ENCODE measurements around the gene PLOD1. TPM values are rescaled to one million over a fixed set of nuclear protein-coding genes. Genes with fewer than 3 reads are reported as not detected.

PLOD1 gene
- total and polyA plus RNA-seq, 2 experiments from 2014 or later = 22.4 to 62.9 TPM

DNA sequence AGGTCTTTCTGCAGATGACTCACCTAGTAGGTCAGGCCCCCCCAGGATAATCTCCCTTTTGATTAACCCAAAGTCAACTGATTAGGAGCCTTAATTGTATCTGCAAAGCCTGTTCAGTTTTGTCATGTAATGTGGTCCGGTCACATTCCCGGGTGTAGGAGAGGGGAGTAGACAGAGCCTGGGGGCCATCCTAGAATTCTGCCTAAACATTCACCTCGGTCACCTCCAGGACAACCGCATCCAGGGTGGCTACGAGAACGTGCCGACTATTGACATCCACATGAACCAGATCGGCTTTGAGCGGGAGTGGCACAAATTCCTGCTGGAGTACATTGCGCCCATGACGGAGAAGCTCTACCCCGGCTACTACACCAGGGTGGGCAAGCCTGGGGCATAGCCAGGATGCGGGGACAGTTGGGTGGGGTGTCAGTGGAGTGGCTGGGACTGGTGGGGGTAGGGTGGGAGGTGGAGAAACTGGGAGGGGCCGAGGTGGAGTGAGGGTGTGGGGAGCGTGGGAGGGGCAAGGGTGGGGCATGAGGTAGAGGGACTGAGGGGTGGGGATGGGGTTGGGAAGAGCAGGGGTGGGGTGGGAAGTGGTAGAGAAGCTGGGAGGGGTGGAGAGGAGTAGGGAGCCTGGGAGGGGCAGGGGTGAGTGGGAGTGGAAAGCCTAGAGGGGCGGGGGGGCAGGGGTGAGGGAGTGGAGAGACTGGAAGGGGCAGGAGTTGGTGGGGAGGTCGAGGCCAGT lies 36.1 kb downstream of the PLOD1 start (continued):
- TF ChIP-seq CREB1 (CRISPR knock-in tag; IDR thresholded peaks at IDR 0.05; ENCODE audit: low read depth) (no peak), EZH2phosphoT487 (IDR thresholded peaks at IDR 0.05; ENCODE audit: unreplicated experiment) (no peak), ZNF114 (CRISPR knock-in tag; IDR thresholded peaks at IDR 0.05) (no peak)
- TF ChIP-seq, protein P1, sequence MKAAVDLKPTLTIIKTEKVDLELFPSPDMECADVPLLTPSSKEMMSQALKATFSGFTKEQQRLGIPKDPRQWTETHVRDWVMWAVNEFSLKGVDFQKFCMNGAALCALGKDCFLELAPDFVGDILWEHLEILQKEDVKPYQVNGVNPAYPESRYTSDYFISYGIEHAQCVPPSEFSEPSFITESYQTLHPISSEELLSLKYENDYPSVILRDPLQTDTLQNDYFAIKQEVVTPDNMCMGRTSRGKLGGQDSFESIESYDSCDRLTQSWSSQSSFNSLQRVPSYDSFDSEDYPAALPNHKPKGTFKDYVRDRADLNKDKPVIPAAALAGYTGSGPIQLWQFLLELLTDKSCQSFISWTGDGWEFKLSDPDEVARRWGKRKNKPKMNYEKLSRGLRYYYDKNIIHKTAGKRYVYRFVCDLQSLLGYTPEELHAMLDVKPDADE (IDR thresholded peaks at IDR 0.05) = no peak
- TF ChIP-seq, protein P2, sequence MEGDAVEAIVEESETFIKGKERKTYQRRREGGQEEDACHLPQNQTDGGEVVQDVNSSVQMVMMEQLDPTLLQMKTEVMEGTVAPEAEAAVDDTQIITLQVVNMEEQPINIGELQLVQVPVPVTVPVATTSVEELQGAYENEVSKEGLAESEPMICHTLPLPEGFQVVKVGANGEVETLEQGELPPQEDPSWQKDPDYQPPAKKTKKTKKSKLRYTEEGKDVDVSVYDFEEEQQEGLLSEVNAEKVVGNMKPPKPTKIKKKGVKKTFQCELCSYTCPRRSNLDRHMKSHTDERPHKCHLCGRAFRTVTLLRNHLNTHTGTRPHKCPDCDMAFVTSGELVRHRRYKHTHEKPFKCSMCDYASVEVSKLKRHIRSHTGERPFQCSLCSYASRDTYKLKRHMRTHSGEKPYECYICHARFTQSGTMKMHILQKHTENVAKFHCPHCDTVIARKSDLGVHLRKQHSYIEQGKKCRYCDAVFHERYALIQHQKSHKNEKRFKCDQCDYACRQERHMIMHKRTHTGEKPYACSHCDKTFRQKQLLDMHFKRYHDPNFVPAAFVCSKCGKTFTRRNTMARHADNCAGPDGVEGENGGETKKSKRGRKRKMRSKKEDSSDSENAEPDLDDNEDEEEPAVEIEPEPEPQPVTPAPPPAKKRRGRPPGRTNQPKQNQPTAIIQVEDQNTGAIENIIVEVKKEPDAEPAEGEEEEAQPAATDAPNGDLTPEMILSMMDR (conservative IDR thresholded peaks at IDR 0.05; ENCODE audit: low read depth in 2 of 2) = no peak
- TF ChIP-seq, protein P3, sequence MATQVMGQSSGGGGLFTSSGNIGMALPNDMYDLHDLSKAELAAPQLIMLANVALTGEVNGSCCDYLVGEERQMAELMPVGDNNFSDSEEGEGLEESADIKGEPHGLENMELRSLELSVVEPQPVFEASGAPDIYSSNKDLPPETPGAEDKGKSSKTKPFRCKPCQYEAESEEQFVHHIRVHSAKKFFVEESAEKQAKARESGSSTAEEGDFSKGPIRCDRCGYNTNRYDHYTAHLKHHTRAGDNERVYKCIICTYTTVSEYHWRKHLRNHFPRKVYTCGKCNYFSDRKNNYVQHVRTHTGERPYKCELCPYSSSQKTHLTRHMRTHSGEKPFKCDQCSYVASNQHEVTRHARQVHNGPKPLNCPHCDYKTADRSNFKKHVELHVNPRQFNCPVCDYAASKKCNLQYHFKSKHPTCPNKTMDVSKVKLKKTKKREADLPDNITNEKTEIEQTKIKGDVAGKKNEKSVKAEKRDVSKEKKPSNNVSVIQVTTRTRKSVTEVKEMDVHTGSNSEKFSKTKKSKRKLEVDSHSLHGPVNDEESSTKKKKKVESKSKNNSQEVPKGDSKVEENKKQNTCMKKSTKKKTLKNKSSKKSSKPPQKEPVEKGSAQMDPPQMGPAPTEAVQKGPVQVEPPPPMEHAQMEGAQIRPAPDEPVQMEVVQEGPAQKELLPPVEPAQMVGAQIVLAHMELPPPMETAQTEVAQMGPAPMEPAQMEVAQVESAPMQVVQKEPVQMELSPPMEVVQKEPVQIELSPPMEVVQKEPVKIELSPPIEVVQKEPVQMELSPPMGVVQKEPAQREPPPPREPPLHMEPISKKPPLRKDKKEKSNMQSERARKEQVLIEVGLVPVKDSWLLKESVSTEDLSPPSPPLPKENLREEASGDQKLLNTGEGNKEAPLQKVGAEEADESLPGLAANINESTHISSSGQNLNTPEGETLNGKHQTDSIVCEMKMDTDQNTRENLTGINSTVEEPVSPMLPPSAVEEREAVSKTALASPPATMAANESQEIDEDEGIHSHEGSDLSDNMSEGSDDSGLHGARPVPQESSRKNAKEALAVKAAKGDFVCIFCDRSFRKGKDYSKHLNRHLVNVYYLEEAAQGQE (IDR thresholded peaks at IDR 0.05; ENCODE audit: unreplicated experiment) = no peak

DNA sequence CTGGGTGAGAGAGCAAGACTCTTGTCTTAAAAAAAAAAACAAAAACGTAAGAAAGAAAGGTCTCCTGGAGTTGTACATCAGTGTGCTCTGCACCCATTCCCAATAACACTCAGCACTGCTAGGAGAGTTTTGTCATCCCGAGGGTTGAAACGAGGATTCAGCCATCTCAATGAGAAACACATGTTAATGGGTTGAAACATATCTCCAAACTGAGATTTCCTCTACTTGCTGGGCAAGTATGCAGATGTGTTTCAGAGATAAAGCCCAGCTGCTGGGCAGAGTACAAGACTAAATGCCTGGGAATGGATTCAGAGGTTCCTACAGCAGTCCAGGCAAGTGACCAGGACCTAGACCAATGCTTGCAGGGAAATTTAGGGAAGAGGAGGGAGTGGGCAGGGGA lies 43.1 kb downstream of the PLOD1 start:
- H3K36me3 ChIP-seq (ENCODE audit: insufficient read depth) = 0 out of 2 replicates have a peak, but pooled peaks cover 7% of the 10 kb centered on the region
- no peak for ATAC-seq
- H3K4me1 ChIP-seq (ENCODE audit: insufficient read depth) = peaks cover 13% of the 10 kb centered on the region
- peaks cover 17% of the 10 kb centered on the region for H3F3A ChIP-seq (replicated peaks; ENCODE audit: low read depth)
- H3K27ac ChIP-seq (ENCODE audit: low read depth) = no peak overlapping the region
- Mint-ChIP-seq H3K4me1 (peaks cover 15% of the 10 kb centered on the region), H3K27ac (no peak overlapping the region), H3K27me3 (ENCODE audit: insufficient read depth, low read depth, poor library complexity) (peaks cover 14% of the 10 kb centered on the region), H3K36me3 (ENCODE audit: low read depth) (peaks cover 23% of the 10 kb centered on the region), H3K9me3 (no peaks in the 10 kb centered on the region), H3K4me3 (no peak overlapping the region)
- H3K4me3 ChIP-seq = no peak overlapping the region
- H3K27me3 ChIP-seq (ENCODE audit: insufficient read depth) = no peaks in the 10 kb centered on the region
- H3K79me2 ChIP-seq (replicated peaks; ENCODE audit: insufficient read depth) = peaks cover 21% of the 10 kb centered on the region
- no peak overlapping the region for H2AFZ ChIP-seq
- H3K9me2 ChIP-seq (ENCODE audit: insufficient read depth) = no peaks in the 10 kb centered on the region
- H3K4me2 ChIP-seq = no peak overlapping the region
- DNase-seq (ENCODE audit: low spot score) = no peak
- H4K20me1 ChIP-seq (replicated peaks; ENCODE audit: insufficient read depth) = peaks cover 8% of the 10 kb centered on the region; the same call in 1 of the 2 replicates
- TF ChIP-seq, protein P1 (IDR thresholded peaks at IDR 0.05) = no peak
- TF ChIP-seq, protein P4, sequence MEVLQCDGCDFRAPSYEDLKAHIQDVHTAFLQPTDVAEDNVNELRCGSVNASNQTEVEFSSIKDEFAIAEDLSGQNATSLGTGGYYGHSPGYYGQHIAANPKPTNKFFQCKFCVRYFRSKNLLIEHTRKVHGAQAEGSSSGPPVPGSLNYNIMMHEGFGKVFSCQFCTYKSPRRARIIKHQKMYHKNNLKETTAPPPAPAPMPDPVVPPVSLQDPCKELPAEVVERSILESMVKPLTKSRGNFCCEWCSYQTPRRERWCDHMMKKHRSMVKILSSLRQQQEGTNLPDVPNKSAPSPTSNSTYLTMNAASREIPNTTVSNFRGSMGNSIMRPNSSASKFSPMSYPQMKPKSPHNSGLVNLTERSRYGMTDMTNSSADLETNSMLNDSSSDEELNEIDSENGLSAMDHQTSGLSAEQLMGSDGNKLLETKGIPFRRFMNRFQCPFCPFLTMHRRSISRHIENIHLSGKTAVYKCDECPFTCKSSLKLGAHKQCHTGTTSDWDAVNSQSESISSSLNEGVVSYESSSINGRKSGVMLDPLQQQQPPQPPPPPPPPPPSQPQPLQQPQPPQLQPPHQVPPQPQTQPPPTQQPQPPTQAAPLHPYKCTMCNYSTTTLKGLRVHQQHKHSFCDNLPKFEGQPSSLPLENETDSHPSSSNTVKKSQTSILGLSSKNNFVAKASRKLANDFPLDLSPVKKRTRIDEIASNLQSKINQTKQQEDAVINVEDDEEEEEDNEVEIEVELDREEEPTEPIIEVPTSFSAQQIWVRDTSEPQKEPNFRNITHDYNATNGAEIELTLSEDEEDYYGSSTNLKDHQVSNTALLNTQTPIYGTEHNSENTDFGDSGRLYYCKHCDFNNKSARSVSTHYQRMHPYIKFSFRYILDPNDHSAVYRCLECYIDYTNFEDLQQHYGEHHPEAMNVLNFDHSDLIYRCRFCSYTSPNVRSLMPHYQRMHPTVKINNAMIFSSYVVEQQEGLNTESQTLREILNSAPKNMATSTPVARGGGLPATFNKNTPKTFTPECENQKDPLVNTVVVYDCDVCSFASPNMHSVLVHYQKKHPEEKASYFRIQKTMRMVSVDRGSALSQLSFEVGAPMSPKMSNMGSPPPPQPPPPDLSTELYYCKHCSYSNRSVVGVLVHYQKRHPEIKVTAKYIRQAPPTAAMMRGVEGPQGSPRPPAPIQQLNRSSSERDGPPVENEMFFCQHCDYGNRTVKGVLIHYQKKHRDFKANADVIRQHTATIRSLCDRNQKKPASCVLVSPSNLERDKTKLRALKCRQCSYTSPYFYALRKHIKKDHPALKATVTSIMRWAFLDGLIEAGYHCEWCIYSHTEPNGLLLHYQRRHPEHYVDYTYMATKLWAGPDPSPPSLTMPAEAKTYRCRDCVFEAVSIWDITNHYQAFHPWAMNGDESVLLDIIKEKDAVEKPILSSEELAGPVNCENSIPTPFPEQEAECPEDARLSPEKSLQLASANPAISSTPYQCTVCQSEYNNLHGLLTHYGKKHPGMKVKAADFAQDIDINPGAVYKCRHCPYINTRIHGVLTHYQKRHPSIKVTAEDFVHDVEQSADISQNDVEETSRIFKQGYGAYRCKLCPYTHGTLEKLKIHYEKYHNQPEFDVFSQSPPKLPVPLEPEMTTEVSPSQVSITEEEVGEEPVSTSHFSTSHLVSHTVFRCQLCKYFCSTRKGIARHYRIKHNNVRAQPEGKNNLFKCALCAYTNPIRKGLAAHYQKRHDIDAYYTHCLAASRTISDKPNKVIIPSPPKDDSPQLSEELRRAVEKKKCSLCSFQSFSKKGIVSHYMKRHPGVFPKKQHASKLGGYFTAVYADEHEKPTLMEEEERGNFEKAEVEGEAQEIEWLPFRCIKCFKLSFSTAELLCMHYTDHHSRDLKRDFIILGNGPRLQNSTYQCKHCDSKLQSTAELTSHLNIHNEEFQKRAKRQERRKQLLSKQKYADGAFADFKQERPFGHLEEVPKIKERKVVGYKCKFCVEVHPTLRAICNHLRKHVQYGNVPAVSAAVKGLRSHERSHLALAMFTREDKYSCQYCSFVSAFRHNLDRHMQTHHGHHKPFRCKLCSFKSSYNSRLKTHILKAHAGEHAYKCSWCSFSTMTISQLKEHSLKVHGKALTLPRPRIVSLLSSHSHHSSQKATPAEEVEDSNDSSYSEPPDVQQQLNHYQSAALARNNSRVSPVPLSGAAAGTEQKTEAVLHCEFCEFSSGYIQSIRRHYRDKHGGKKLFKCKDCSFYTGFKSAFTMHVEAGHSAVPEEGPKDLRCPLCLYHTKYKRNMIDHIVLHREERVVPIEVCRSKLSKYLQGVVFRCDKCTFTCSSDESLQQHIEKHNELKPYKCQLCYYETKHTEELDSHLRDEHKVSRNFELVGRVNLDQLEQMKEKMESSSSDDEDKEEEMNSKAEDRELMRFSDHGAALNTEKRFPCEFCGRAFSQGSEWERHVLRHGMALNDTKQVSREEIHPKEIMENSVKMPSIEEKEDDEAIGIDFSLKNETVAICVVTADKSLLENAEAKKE (CRISPR knock-in tag; IDR thresholded peaks at IDR 0.05) = no peak
